Ovary (tissue), 3 donors: ENCODE data around the gene HSPA13.

ENCODE experiments used
- CTCF ChIP-seq, 3 donors: fragments of 450-650 bp in 2 of 3; fragments of 200-600 bp in 1 of 3; IDR thresholded peaks; one replicate each; pipeline versions ENCODE4 v1.5.1 to v1.8.0; 2016 to 2022; ENCODE audit warnings: antibody characterized with exemption in 3 of 3, mild to moderate bottlenecking in 1 of 3
- EP300 ChIP-seq: sonication (generic); formaldehyde crosslinking; IDR thresholded peaks from one replicate; pipeline ENCODE4 v1.6.1; 2017; ENCODE audit warnings: antibody characterized with exemption
- POLR2A ChIP-seq: fragments of 450-650 bp; IDR thresholded peaks from one replicate; pipeline ENCODE4 v1.6.1; 2017; ENCODE audit warnings: antibody characterized with exemption, mild to moderate bottlenecking, moderate library complexity
- donor health status: DM: no; HTN: no; CAD: no.

GRCh38 chr21:14353726-14354125, 29.2 kb downstream of the HSPA13 start:
- TF ChIP-seq CTCF (IDR thresholded peaks at IDR 0.05) (no peak), POLR2A (no peak), EP300 (no peak)
